Epithelial cell of proximal tubule (primary cell): Measurements from ENCODE around the gene CHST1. TPM values are rescaled to one million over a fixed set of nuclear protein-coding genes. Genes with fewer than 3 reads are reported as not detected.

Source experiments
- DNase-seq: peaks from one replicate; pipeline ENCODE4 v3.0.0-alpha.2; 2011; ENCODE audit warnings: low read depth
- H3K4me3 ChIP-seq: 2 replicates; pipeline ENCODE4 v1.5.1; 2011; ENCODE audit warnings: low read depth, mild to moderate bottlenecking, low read length
- CTCF ChIP-seq: conservative IDR thresholded peaks from 2 replicates; pipeline ENCODE4 v1.5.1; 2012; ENCODE audit warnings: low read depth, mild to moderate bottlenecking, low read length
- total RNA-seq: library from RNA; depleted of rRNA; stranded (reverse); fragments of >200 nt; gene quantifications from 2 replicates; pipeline ENCODE4 v1.2.3, GENCODE V29; 2015

The CHST1 gene
- total RNA-seq, 1 donor from 2014 or later = 1.5 TPM

- no peak for DNase-seq
- no peak overlapping the region for H3K4me3 ChIP-seq
- TF ChIP-seq CTCF = no peak
Observed at GRCh38 chr11:45702511-45702910, 37.1 kb upstream of the CHST1 start.

GRCh38 chr11:45698777-45699497 is 33.5 kb upstream of the CHST1 start:
- no peak for DNase-seq
- no peak for TF ChIP-seq CTCF
- no peak overlapping the region for H3K4me3 ChIP-seq

- H3K4me3 ChIP-seq = no peak overlapping the region
- TF ChIP-seq CTCF = no peak
- no peak for DNase-seq
Observed at GRCh38 chr11:45692808-45693453, 27.5 kb upstream of the CHST1 start.

GRCh38 chr11:45688472-45689033 is 23.1 kb upstream of the CHST1 start:
- H3K4me3 ChIP-seq = no peak overlapping the region
- DNase-seq = no peak
- TF ChIP-seq CTCF = no peak

GRCh38 chr11:45687836-45688235 is 22.4 kb upstream of the CHST1 start:
- no peak for TF ChIP-seq CTCF

GRCh38 chr11:45685964-45686537 is 20.6 kb upstream of the CHST1 start:
- H3K4me3 ChIP-seq = no peak overlapping the region
- no peak for DNase-seq
- no peak for TF ChIP-seq CTCF

More at GRCh38 chr11:45687836-45688235, 22.4 kb upstream of the CHST1 start:
- no peak overlapping the region for H3K4me3 ChIP-seq
- DNase-seq = no peak
